ENCODE measurements around the gene ZBTB4. TPM values are rescaled to one million over a fixed set of nuclear protein-coding genes. Genes with fewer than 3 reads are reported as not detected.

Gene ZBTB4
- total RNA-seq, 1 donor from 2014 or later, result 38.1 TPM

DNA sequence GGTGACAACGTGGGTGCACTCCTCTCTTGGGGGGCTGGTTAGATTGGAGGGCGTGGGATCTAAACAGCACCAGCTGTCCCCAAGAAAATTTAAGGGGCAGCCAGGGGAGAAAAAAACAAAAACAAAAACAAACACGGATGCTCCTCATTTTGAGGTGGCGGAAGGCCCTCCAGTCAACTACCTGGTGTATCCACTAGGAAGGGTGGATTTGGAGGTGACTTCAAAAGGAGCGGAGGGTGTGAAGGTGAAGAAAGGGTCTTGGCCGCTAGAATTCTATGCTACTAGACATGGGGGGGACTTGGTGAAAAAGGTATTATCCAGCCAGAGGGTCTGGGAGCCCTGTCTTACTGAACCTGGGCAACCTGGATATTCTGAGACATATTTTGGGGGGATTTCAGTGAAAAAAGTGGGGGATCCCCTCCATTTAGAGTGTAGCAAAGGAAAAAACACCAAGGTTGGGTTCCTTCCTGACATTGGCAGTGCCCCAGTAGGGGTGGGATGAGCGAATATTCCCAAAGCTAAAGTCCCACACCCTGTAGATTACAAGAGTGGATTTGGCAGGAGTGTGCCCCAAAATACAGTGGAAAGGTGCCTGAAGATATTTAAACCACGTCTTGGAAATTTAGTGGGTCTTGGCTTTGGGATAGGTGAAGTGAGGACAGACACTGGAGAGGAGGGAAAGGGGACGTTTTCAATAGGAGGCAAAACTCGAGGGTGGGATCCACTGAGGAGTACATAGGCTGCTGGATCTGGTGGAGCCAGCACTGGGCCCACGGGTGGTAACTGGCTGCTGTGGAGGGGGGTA is 40.6 kb downstream of the ZBTB4 start:
- H3K4me3 ChIP-seq, result peak overlapping the region; percentile 46 to 49
- peak overlapping the region; percentile 81 for H3K27ac ChIP-seq
- intact Hi-C loops (cut with DNase I), result loop anchor here (2.0 to 5.0 kb wide), 3 partner anchors 46 to 118 kb away; partner anchors contain the start of genes KCTD11, POLR2A and TNFSF13
- no peaks in the 10 kb centered on the region for H3K27me3 ChIP-seq
- peaks cover 56% of the 10 kb centered on the region for H3K4me1 ChIP-seq
- no peaks in the 10 kb centered on the region for H3K9me3 ChIP-seq
- DNase-seq (ENCODE audit: extremely low spot score in 2 of 2), result no peak
- no peaks in the 10 kb centered on the region for H3K36me3 ChIP-seq
- TF ChIP-seq, protein P1, sequence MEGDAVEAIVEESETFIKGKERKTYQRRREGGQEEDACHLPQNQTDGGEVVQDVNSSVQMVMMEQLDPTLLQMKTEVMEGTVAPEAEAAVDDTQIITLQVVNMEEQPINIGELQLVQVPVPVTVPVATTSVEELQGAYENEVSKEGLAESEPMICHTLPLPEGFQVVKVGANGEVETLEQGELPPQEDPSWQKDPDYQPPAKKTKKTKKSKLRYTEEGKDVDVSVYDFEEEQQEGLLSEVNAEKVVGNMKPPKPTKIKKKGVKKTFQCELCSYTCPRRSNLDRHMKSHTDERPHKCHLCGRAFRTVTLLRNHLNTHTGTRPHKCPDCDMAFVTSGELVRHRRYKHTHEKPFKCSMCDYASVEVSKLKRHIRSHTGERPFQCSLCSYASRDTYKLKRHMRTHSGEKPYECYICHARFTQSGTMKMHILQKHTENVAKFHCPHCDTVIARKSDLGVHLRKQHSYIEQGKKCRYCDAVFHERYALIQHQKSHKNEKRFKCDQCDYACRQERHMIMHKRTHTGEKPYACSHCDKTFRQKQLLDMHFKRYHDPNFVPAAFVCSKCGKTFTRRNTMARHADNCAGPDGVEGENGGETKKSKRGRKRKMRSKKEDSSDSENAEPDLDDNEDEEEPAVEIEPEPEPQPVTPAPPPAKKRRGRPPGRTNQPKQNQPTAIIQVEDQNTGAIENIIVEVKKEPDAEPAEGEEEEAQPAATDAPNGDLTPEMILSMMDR (IDR thresholded peaks at IDR 0.05), result no peak
- no peak for TF ChIP-seq POLR2A (IDR thresholded peaks at IDR 0.05)
- TF ChIP-seq POLR2AphosphoS5 (IDR thresholded peaks at IDR 0.05; ENCODE audit: insufficient read depth in 1 of 2, low read depth in 1 of 2), result no peak

DNA sequence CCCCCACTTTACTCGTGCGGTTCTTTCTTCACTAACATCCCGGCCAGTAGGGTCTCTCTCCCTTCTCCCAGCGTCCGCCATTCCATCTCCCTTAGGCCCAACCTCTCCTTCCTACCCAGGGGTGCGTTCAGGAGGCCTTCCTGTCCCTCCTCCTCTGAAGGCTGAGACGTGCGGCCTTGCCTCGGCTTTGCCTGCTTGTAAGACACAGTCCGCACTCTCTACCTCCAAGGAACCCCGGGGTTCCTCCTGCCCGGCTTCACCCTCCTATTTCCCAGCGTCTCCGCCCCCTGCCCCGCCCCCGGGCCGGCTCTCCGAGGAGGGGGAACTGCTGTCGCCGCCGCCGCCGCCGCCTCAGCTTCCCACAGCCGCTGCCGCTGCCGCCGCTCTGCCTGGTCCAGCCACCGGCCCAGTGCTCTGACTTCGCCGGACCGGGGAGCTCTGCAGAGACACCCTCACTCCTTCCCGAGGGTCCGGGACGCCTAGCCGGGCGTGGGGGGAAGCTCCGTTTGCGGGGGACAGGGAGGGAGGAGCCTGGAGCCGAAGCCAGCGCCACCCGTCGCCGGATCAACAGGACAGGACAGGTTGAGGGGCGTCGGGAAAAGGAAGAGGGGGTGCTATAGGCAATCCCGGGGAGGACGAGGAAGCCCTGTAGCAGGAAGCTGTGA is 41.3 kb downstream of the ZBTB4 start:
- Histone ChIP-seq H3K4me3 (peak overlapping the region; percentile 34 to 49), H3K27ac (peak overlapping the region; percentile 81), H3K9me3 (no peaks in the 10 kb centered on the region), H3K4me1 (peaks cover 56% of the 10 kb centered on the region), H3K27me3 (no peaks in the 10 kb centered on the region), H3K36me3 (no peaks in the 10 kb centered on the region)
- intact Hi-C loops (cut with DNase I), result loop anchor here (2.0 to 5.0 kb wide), 3 partner anchors 47 to 119 kb away; partner anchors contain the start of genes KCTD11, POLR2A and TNFSF13
- TF ChIP-seq, protein P1 (IDR thresholded peaks at IDR 0.05), result no peak
- TF ChIP-seq POLR2A (IDR thresholded peaks at IDR 0.05), result no peak
- peak in 1 of 2 donors; percentile 69 for TF ChIP-seq POLR2AphosphoS5 (IDR thresholded peaks at IDR 0.05; ENCODE audit: insufficient read depth in 1 of 2, low read depth in 1 of 2)
- no peak for DNase-seq (ENCODE audit: extremely low spot score in 2 of 2)

DNA sequence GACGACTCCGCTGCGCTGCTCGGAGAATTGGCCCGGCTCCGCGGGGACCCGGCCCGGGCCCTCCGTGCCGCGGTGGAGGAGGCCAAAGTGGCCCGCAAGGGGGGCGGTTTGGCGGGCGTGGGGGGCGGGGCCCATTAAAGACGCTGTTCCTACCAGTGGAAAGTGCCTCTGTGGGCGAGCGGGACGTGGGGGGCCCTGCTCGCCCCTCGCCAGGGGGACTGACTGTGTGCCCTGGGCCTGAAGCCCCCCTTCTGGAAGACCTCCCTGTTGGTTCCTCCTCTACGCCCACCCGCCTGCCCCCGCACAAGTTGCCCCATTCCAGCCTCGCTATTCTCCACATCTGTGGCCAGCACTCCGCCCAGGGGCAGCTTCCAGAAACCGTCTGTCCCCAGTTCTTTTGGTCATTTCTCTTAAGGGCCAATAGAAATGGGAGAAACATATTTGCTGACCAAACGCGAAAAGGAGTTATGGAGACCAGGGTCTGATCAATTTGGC is 42.0 kb downstream of the ZBTB4 start:
- Histone ChIP-seq H3K4me1 (peaks cover 56% of the 10 kb centered on the region), H3K27ac (peak overlapping the region; percentile 81), H3K4me3 (peak overlapping the region; percentile 34 to 49), H3K27me3 (no peaks in the 10 kb centered on the region), H3K36me3 (no peaks in the 10 kb centered on the region), H3K9me3 (no peaks in the 10 kb centered on the region)
- intact Hi-C loops (cut with DNase I), result loop anchor here (5.0 kb wide), 2 partner anchors 85 to 120 kb away; partner anchors contain the start of genes KCTD11 and TNFSF13
- no peak for DNase-seq (ENCODE audit: extremely low spot score in 2 of 2)
- TF ChIP-seq, protein P1 (IDR thresholded peaks at IDR 0.05), result no peak
- TF ChIP-seq POLR2AphosphoS5 (IDR thresholded peaks at IDR 0.05; ENCODE audit: insufficient read depth in 1 of 2, low read depth in 1 of 2) (no peak), POLR2A (IDR thresholded peaks at IDR 0.05) (no peak)

DNA sequence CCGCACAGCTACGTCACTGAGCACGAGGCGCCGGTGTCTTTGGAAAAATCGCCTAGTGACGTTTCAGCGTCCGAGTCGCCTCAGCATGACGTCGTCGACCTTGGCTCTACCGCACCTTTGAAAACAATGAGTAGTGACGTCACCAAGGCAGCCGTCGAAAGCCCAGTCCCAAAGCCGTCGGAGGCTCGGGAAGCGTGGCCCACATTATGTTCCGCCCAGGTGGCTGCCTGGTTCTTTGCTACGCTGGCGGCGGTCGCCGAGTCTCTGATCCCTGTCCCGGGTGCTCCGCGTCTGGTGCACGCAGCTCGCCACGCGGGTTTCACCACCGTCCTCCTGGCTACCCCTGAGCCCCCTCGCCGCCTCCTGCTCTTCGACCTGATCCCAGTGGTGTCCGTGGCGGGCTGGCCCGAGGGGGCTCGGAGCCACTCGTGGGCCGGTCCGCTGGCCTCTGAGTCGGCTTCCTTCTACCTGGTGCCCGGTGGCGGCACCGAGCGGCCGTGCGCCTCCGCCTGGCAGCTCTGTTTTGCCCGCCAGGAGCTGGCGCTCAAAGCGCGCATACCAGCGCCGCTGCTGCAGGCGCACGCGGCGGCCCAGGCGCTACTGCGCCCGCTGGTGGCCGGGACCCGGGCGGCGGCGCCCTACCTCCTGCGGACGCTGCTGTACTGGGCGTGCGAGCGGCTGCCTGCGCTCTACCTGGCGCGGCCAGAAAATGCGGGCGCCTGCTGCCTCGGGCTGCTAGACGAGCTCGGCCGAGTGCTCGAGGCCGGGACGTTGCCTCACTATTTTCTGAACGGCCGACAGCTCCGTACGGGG is 42.7 kb downstream of the ZBTB4 start:
- peak overlapping the region; percentile 81 for H3K27ac ChIP-seq

More for the DNA sequence above, 42.7 kb downstream of the ZBTB4 start:
- TF ChIP-seq POLR2A (IDR thresholded peaks at IDR 0.05) (no peak), POLR2AphosphoS5 (IDR thresholded peaks at IDR 0.05; ENCODE audit: insufficient read depth in 1 of 2, low read depth in 1 of 2) (peak in 1 of 2 donors; percentile 69)
- TF ChIP-seq, protein P1 (IDR thresholded peaks at IDR 0.05), result peak; percentile 51 to 84 (median 58)
- intact Hi-C loops (cut with DNase I), result loop anchor here (5.0 kb wide), 2 partner anchors 84 to 121 kb away; partner anchors contain the start of genes KCTD11 and TNFSF13
- Histone ChIP-seq H3K4me3 (peak overlapping the region; percentile 34 to 49), H3K4me1 (peaks cover 56% of the 10 kb centered on the region), H3K27me3 (no peaks in the 10 kb centered on the region), H3K9me3 (no peaks in the 10 kb centered on the region), H3K36me3 (no peaks in the 10 kb centered on the region)
- no peak for DNase-seq (ENCODE audit: extremely low spot score in 2 of 2)

Data from vagina (tissue), 2 donors.